ENCODE data around the gene PCMTD2. TPM values are rescaled to one million over a fixed set of nuclear protein-coding genes. Genes with fewer than 3 reads are reported as not detected.
"Not testable (repeated sequence)": the region's sequence is repeated elsewhere in the genome, so short reads cannot be mapped to it uniquely, and the experiment has no call there.

PCMTD2 gene
- total and polyA plus RNA-seq, 10 of the 15 experiments (the other 5 are each of a cell fraction or from before 2014, with no cell fraction given) = 6.8 to 36.8 (median 16.5) TPM

DNA sequence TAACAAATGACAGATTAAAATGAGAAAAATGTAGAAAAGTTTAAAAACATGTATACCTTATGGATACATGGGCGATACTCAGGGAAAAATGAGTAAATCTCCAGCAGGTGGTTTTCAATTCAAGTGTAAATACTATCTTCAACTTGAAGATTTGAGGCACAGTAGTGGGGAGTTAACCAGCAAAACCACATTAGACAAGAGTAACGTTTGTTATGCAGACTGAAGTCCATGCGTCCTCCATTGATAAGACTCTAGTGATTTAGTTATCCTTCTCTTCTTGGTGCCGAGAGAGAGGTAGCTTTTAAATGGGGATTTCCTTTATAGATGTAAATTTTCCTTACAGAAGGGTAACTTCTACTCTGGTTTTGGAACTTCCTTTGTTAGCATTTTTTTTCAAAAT, 28.1 kb downstream of the PCMTD2 start:
- 23% methylated on average over 4 of the region's 4 CpGs for WGBS (ENCODE audit: insufficient coverage, insufficient replicate concordance, low lambda C conversion rate, missing lambda C conversion rate)
- no peak for ATAC-seq
- POLR2A ChIA-PET = no interaction called here

DNA sequence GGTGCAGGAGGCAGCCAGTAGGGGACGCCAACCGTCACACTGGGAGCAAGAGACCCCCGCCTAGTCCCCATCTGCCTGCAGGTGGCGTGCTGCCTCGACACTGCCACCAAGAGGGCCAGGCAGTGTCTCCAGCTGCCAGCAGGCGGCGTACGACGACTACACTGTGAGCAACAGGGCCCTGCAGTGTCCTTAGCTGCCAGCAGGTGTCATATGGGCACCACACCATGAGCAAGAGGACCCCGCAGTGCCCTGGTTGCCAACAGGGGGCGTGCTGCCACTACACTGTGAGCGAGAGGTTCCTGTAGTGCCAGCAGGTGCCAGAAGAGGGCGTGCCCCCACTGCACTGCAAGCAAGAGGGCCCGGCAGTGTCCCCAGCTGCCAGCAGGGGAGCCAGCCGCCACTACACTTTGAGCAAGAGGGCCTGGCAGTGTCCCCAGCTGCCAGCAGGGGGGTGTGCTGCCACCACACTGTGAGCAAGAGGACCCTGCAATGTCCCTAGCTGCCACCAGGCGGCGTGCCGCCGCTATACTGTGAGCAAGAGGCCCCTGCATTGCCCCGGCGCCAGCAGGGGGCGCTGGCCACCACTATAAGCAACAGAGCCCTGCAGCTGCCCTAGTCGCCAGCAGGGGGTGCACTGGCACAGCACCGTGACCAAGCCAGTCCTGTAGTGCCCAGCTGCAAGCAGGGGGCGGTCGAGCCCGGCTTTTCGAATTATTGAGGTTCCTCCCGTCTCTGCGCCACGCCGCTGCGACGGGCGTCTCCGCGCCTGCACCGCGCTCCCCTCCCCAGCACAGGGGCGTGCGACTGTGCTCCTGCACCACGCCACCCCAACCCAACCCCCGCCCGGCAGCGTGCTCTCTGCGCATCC, 30.3 kb downstream of the PCMTD2 start:
- FAIRE-seq; H3K9ac ChIP-seq (ENCODE audit: control insufficient read depth, insufficient read depth, low read length); in situ Hi-C loops (cut with MboI); H3K79me2 ChIP-seq (ENCODE audit: control insufficient read depth, insufficient read depth, low read length); H3K27me3 ChIP-seq (replicated peaks in 1 of 2; ENCODE audit: control insufficient read depth in 2 of 2, insufficient read depth in 2 of 2, low read length in 1 of 2); H3K9me3 ChIP-seq (replicated peaks; ENCODE audit: control insufficient read depth, insufficient read depth, low read length); H2AFZ ChIP-seq (ENCODE audit: control insufficient read depth, low read depth, low read length); H3K36me3 ChIP-seq (ENCODE audit: control insufficient read depth in 2 of 2, insufficient read depth in 2 of 2, low read length in 1 of 2); intact Hi-C loops (cut with micrococcal nuclease; ENCODE audit: unreplicated experiment); H3K27ac ChIP-seq (ENCODE audit: control insufficient read depth, insufficient read depth); H3K4me2 ChIP-seq (ENCODE audit: control insufficient read depth, insufficient read depth); H4K20me1 ChIP-seq (ENCODE audit: control insufficient read depth, insufficient read depth); H3K4me3 ChIP-seq; BruUV-seq (replicated peaks); POLR2A ChIA-PET; H3K4me1 ChIP-seq (ENCODE audit: control insufficient read depth, insufficient read depth, low read length): not testable (repeated sequence)
- RAD21 ChIA-PET (ENCODE audit: unreplicated experiment) = interaction anchor here (0.9 to 1.6 kb wide), 2 partner anchors 34 to 46 kb away, joined by 3 to 5 read pairs; no protein-coding TSS in a partner anchor
- peak; percentile 78 for DNase-seq (ENCODE audit: low read depth, low spot score)
- SMC1A ChIA-PET (ENCODE audit: uncharacterized antibody, unreplicated experiment) = interaction anchor here (0.7 to 1.4 kb wide), 4 partner anchors 24 to 62 kb away, joined by 3 read pairs; no protein-coding TSS in a partner anchor
- CTCF ChIA-PET = interaction anchor here (0.6 to 4.9 kb wide), 22 partner anchors 9 to 1366 kb away, joined by 3 to 99 read pairs (median 4); partner anchors contain the start of genes NPBWR2 and PCMTD2
- 18% methylated on average over 36 of the region's 46 CpGs for WGBS (ENCODE audit: insufficient coverage, insufficient replicate concordance, low lambda C conversion rate, missing lambda C conversion rate)
- ATAC-seq = peak; percentile 94
- 0 out of 2 replicates have a peak, but pooled peaks have one; percentile 51 for TF ChIP-seq CREM (IDR thresholded peaks at IDR 0.05; ENCODE audit: low read depth)
- peak; percentile 56 for TF ChIP-seq PAX5 (IDR thresholded peaks at IDR 0.05; ENCODE audit: borderline replicate concordance, low read depth, low read length)
- TF ChIP-seq CREB1 (IDR thresholded peaks at IDR 0.05; ENCODE audit: low read depth) = peak; percentile 44
- peak; percentile 97 for TF ChIP-seq NBN (IDR thresholded peaks at IDR 0.05)
- TF ChIP-seq WRNIP1 (IDR thresholded peaks at IDR 0.05; ENCODE audit: borderline replicate concordance, low read depth, low read length) = 0 out of 2 replicates have a peak, but pooled peaks have one; percentile 45
- TF ChIP-seq, protein P1, sequence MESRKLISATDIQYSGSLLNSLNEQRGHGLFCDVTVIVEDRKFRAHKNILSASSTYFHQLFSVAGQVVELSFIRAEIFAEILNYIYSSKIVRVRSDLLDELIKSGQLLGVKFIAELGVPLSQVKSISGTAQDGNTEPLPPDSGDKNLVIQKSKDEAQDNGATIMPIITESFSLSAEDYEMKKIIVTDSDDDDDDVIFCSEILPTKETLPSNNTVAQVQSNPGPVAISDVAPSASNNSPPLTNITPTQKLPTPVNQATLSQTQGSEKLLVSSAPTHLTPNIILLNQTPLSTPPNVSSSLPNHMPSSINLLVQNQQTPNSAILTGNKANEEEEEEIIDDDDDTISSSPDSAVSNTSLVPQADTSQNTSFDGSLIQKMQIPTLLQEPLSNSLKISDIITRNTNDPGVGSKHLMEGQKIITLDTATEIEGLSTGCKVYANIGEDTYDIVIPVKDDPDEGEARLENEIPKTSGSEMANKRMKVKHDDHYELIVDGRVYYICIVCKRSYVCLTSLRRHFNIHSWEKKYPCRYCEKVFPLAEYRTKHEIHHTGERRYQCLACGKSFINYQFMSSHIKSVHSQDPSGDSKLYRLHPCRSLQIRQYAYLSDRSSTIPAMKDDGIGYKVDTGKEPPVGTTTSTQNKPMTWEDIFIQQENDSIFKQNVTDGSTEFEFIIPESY (IDR thresholded peaks at IDR 0.05) = peak; percentile 74
- TF ChIP-seq NR2F1 (conservative IDR thresholded peaks at IDR 0.05) = 0 out of 2 replicates have a peak, but pooled peaks have one; percentile 17
- TF ChIP-seq, protein P2, sequence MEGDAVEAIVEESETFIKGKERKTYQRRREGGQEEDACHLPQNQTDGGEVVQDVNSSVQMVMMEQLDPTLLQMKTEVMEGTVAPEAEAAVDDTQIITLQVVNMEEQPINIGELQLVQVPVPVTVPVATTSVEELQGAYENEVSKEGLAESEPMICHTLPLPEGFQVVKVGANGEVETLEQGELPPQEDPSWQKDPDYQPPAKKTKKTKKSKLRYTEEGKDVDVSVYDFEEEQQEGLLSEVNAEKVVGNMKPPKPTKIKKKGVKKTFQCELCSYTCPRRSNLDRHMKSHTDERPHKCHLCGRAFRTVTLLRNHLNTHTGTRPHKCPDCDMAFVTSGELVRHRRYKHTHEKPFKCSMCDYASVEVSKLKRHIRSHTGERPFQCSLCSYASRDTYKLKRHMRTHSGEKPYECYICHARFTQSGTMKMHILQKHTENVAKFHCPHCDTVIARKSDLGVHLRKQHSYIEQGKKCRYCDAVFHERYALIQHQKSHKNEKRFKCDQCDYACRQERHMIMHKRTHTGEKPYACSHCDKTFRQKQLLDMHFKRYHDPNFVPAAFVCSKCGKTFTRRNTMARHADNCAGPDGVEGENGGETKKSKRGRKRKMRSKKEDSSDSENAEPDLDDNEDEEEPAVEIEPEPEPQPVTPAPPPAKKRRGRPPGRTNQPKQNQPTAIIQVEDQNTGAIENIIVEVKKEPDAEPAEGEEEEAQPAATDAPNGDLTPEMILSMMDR (IDR thresholded peaks at IDR 0.05 in 2 of 3, conservative IDR thresholded peaks at IDR 0.05 in 1 of 3; ENCODE audit: control insufficient read depth in 2 of 3, extremely low read depth in 1 of 3, insufficient read depth in 1 of 3, low read depth in 3 of 3, low read length in 3 of 3) = peak; percentile 72 to 99 (median 98)
- TF ChIP-seq BHLHE40 (IDR thresholded peaks at IDR 0.05; ENCODE audit: borderline replicate concordance in 1 of 2, low read depth in 2 of 2, low read length in 1 of 2) = peak; percentile 21 to 64; a peak in 2 of 4 replicates
- TF ChIP-seq RUNX3 (IDR thresholded peaks at IDR 0.05; ENCODE audit: low read length) = peak; percentile 46; the same call in 1 of the 2 replicates
- TF ChIP-seq DPF2 (IDR thresholded peaks at IDR 0.05) = peak; percentile 78

More for the DNA sequence above, 28.1 kb downstream of the PCMTD2 start:
- BruUV-seq (replicated peaks) = no TSS peak
- FAIRE-seq (no peak), DNase-seq (ENCODE audit: low read depth, low spot score) (no peak)
- Histone ChIP-seq H3K27ac (ENCODE audit: control insufficient read depth, insufficient read depth) (no peak overlapping the region), H3K36me3 (ENCODE audit: control insufficient read depth in 2 of 2, insufficient read depth in 2 of 2, low read length in 1 of 2) (no peaks in the 10 kb centered on the region), H4K20me1 (ENCODE audit: control insufficient read depth, insufficient read depth) (no peaks in the 10 kb centered on the region), H3K79me2 (ENCODE audit: control insufficient read depth, insufficient read depth, low read length) (no peaks in the 10 kb centered on the region), H3K4me3 (no peak overlapping the region), H3K27me3 (replicated peaks in 1 of 2; ENCODE audit: control insufficient read depth in 2 of 2, insufficient read depth in 2 of 2, low read length in 1 of 2) (no peaks in the 10 kb centered on the region; a peak in 1 of 4 replicates), H3K4me1 (ENCODE audit: control insufficient read depth, insufficient read depth, low read length) (peaks cover 4% of the 10 kb centered on the region; the same call in 1 of the 2 replicates), H3K4me2 (ENCODE audit: control insufficient read depth, insufficient read depth) (no peak overlapping the region), H2AFZ (ENCODE audit: control insufficient read depth, low read depth, low read length) (no peak overlapping the region), H3K9me3 (replicated peaks; ENCODE audit: control insufficient read depth, insufficient read depth, low read length) (no peaks in the 10 kb centered on the region), H3K9ac (ENCODE audit: control insufficient read depth, insufficient read depth, low read length) (no peak overlapping the region)
- ChIA-PET RAD21 (ENCODE audit: unreplicated experiment) (no interaction called here), SMC1A (ENCODE audit: uncharacterized antibody, unreplicated experiment) (interaction anchor here (1.2 kb wide), 2 partner anchors 9 to 27 kb away, joined by 3 read pairs; no protein-coding TSS in a partner anchor), CTCF (interaction anchor here (0.8 to 4.9 kb wide), 6 partner anchors 9 to 88 kb away, joined by 3 to 99 read pairs (median 8); partner anchors contain the start of gene PCMTD2)
- intact Hi-C loops (cut with micrococcal nuclease; ENCODE audit: unreplicated experiment) = no loop called here
- in situ Hi-C loops (cut with MboI) = no loop called here
- TF ChIP-seq YY1 (IDR thresholded peaks at IDR 0.05; ENCODE audit: low read depth, low read length) (no peak), NFYA (IDR thresholded peaks at IDR 0.05; ENCODE audit: borderline replicate concordance, low read depth, low read length) (no peak)

All from GM12878 (cell line).